Measurements from ENCODE around the gene RBM19.

Gene RBM19

DNA sequence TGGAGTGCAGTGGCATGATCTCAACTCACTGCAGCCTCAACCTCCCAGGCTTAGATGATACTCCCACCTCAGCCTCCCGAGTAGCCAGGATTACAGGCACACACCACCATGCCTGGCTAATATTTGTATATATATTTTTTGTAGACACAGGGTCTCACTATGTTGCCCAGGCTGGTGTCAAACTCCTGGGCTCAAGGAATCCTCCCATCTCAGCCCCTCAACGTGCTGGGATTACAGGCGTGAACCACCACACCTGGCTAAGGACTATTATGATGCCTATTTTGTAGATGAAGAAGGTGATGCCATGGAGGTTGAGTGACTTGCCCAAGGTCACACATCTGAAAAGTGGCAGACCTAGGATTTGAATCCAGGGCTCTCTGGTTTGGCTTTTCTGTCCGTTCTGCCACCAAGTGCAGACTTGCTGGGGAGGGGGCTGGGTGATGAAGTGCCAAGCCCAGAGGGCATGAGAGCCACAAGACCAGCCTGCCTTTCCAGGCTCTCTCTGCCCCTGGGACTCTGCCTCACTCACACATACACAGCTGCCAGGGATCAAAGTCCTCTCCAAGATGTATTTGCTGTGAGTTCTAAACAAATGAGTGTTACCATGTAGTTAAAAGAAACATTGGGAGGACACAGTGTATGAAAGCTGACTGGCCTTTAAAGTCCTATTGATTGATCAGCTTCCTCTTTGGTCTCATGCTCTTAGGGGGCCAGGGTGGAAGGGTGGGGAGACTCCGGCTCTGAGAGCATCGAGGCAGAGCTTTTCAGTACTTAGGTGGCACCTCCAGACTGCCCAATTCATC, 21.3 kb upstream of the RBM19 start:
- DNase-seq: no peak

DNA sequence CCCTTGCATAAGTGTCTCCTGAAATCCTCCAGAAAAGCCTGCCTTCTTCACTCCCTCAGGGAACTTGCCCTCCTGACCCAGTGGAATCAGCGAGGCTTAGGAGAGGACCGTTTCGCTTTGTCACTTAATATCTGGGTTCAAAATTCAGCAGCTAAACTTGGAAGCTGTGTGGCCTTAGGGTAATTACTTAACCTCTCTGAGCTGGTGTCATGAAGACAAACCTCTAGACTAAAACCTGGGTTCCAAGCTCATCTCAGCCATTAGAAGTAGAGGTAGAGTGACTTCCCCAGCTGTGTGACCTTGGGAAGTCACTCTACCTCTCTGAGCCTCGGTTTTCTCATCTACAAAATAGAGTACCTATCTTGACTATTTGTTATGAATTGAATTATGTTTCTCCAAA, 18.3 kb upstream of the RBM19 start:
- no peak for DNase-seq

DNA sequence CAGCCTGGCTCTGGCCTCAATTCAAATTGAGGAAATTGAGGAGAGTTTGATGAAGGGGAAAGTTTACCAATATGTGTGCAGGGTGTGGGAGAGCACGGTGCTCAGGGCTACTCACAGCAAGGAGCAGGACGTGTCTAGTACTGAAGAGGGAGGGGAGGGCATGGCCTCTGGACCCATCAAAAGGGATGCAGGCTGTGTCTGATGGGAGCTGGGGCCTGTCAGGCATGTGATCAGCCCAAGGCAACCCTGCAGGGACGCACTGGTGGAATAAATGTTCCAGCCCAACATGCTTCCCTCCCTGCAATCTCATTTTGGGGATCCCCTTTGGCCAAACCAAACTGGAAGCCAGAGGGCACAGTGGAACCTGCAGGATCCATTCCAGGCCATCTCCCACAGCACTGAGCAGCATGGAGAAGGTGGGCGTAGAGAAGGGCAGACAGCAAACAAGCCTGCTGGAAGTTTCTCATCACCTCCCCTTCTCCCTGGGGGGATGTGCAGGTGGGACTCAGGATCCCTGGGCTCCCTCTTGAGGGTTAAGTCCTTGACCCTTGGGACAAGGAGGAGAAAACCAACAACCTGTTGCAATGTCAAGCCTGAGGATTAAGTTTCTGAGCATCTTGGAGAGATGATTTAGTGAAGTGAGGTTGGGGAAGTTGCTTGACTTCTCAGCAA, 17.8 kb upstream of the RBM19 start:
- no peak for DNase-seq

GRCh38 chr12:113983265-113983664, 17.1 kb upstream of the RBM19 start:
- no peak for DNase-seq

GRCh38 chr12:113981876-113982275, 15.8 kb upstream of the RBM19 start:
- no peak for DNase-seq

DNA sequence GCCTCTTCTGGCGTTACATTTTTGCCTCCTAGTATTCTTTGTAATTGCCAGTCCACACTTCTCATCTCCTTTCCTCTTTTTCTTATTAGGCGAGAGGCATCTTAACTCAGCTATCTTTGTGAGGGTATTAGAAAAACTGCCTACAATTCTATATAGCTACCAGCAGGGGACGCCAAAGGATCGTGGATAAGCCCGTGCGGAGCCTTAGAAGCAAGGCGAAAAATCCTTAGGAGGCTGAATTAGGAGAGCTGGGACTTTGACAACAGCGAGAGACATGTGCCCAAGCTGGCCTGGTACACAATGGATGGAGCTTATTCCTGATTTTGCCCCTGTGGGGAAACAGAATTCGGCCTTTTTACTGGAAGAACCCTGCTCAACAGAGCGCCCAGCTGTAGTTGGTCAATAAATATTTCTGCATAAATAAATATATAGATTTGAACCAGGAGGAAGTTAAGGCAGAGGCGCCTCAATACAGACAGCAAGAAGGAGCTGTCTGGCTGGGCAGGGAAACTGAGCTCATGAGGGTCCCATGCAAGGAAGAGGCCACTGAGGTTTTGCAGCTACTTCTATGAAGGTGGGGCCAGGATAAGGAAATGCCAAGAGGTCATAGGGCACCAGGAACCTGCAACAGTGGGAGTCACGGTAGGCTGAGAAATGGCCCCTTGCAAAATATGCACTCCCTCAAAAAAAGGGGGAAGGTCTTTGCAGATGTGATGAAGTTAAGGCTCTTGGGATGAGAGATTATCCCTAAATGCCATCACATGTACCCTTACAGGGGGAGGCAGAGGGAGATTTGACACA, 14.6 kb upstream of the RBM19 start:
- DNase-seq: peak; percentile 30

GRCh38 chr12:113980054-113980453, 13.9 kb upstream of the RBM19 start:
- no peak for DNase-seq

- no peak for DNase-seq
Observed at GRCh38 chr12:113978080-113978479, 12.0 kb upstream of the RBM19 start.

- no peak for DNase-seq
Observed at GRCh38 chr12:113974006-113974405, 7.9 kb upstream of the RBM19 start.

- no peak for DNase-seq
Observed at GRCh38 chr12:113973109-113973904, 7.2 kb upstream of the RBM19 start.

DNA sequence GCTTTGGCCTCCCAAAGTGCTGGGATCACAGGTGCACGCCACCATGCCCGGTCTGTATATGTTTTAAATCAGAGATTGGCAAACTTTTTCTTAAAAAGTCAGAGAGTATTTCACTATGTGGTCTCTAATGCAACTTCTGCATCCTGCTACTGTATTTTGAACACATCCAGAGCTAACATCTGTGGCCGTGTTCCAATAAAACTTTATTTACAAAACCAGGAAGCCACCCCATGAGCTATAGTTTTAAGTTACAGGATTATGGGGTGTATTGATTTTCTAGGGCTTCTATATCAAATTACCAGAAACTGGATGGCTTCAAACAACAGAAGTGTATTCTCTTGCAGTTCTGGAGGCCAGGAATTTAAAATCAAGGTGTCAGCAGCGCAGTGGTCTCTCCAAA, 5.3 kb upstream of the RBM19 start:
- DNase-seq: no peak

DNA sequence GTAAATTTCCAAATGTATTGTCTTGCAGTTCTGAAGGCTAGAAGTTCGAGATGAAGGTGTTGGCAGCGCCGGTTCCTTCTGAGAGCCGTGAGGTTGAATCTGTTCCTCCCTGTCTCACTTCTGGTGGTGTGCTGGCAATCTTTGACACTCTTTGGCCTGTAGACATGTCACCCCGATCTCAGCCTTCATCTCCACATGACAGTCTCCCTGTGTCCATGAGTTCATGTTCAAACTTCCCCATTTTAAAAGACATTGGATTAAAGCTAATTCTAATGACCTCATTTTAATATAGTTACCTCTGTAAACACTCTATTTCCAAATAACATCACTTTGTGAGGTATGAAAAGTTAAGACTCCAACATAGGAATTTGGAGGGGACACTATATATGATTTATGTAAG, 4.1 kb upstream of the RBM19 start:
- DNase-seq: no peak

GRCh38 chr12:113967368-113967767, 1.2 kb upstream of the RBM19 start:
- DNase-seq: no peak

- DNase-seq: no peak
Observed at GRCh38 chr12:113962733-113963132, 3.4 kb downstream of the RBM19 start.

GRCh38 chr12:113961921-113962710, 4.0 kb downstream of the RBM19 start:
- peak; percentile 10 for DNase-seq

GRCh38 chr12:113960030-113960429, 6.1 kb downstream of the RBM19 start:
- DNase-seq: no peak

GRCh38 chr12:113959096-113959495, 7.0 kb downstream of the RBM19 start:
- no peak for DNase-seq

DNA sequence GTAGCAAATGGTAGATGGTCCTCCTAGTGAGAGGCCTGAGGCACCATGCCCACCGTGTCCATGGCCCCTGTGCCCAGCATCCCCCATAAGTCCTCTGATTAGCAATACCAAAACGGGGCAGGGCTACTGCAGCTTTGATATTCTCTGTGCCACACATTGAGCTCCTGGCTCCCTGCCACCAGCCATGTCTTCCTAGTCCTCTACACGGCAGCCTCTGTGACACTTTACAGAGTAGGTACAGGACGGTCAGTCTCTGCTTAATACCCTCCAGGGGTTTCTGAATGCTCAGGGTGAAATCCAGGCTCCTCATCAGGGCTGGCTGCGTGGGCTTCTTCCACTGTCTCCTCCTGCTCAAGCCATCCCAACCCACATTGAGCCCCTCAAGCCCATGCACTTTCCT, 8.0 kb downstream of the RBM19 start:
- no peak for DNase-seq

DNA sequence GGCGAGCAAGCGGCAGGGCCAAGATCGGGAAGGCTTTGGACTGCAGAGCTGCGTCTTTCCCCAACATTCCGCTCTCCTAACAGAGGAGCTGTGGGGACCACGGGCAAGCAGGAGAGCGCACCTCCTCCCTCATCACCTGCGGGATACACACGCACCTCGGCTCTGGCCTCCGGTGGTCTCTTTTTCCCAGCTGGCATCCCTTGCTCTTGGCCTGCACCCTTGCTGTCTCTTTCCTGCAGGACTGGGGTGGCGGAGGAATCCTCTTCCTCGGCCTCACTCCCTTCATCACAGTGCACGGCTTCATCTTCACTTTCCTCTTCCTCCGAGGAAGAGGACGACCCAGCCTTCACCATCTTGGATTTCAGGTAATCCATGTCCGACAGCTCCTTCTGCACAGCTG, 8.5 kb downstream of the RBM19 start:
- DNase-seq: no peak

- DNase-seq: no peak
Observed at GRCh38 chr12:113955109-113955970, 10.8 kb downstream of the RBM19 start.

DNA sequence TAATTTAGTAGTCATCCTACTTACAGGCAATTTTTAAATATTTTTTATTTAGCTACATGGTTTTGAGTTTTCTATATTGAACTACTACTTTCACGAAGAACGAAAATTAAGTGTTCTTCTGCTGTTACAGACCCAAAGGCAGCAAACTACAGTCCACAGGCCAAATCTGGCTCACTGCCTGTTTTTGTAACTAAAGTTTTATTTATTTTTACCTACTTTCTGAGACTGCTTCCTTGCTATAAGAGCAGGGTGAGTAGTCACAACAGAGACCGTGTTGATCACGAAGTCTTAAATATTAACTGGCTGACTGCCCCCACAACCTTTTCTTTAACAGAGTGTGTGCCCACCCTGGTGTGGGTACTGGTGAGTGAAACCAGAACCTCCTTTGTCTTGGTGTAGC, 11.6 kb downstream of the RBM19 start:
- no peak for DNase-seq

All from CD4-positive, alpha-beta T cell treated with Interleukin-10 for 1 hour (primary cell).